Measurements from ENCODE around the gene FHIT. TPM values are rescaled to one million over a fixed set of nuclear protein-coding genes. Genes with fewer than 3 reads are reported as not detected.

Gene FHIT
- total RNA-seq, 4 donors from 2014 or later = 1.6 to 12.9 (median 7.8) TPM

- Histone ChIP-seq H3K36me3 (no peaks in the 10 kb centered on the region), H3K27me3 (no peaks in the 10 kb centered on the region), H3K4me1 (no peaks in the 10 kb centered on the region), H3K9me3 (no peaks in the 10 kb centered on the region), H3K27ac (no peak overlapping the region), H3K4me3 (no peak overlapping the region)
- no peak for DNase-seq (ENCODE audit: low spot score in 2 of 2)
- no peak for TF ChIP-seq EP300 (IDR thresholded peaks at IDR 0.05)
- no peak for TF ChIP-seq POLR2A (IDR thresholded peaks at IDR 0.05)
- TF ChIP-seq CTCF (IDR thresholded peaks at IDR 0.05) = no peak
- WGBS, 2 donors = 86 to 89% methylated on average over 2 of the region's 2 CpGs
Measured at GRCh38 chr3:59726279-59726678, 1525.0 kb downstream of the FHIT start.

- no peak overlapping the region for H3K27ac ChIP-seq
- no peaks in the 10 kb centered on the region for H3K27me3 ChIP-seq
- no peaks in the 10 kb centered on the region for H3K36me3 ChIP-seq
- no peak for DNase-seq (ENCODE audit: low spot score in 2 of 2)
- H3K4me3 ChIP-seq = no peak overlapping the region
- TF ChIP-seq CTCF (IDR thresholded peaks at IDR 0.05) (no peak), EP300 (IDR thresholded peaks at IDR 0.05) (no peak), POLR2A (IDR thresholded peaks at IDR 0.05) (no peak)
- H3K4me1 ChIP-seq = no peaks in the 10 kb centered on the region
- WGBS, 2 donors = 31 to 62% methylated on average over 1 of the region's 1 CpG
- H3K9me3 ChIP-seq = no peaks in the 10 kb centered on the region
Measured at GRCh38 chr3:59717679-59718205, 1533.5 kb downstream of the FHIT start.

GRCh38 chr3:59714066-59714465 is 1537.2 kb downstream of the FHIT start:
- no peak for DNase-seq (ENCODE audit: low spot score in 2 of 2)
- H3K27ac ChIP-seq = no peak overlapping the region
- H3K4me1 ChIP-seq = no peaks in the 10 kb centered on the region
- H3K27me3 ChIP-seq = no peaks in the 10 kb centered on the region
- TF ChIP-seq POLR2A (IDR thresholded peaks at IDR 0.05) (no peak), CTCF (IDR thresholded peaks at IDR 0.05) (no peak), EP300 (IDR thresholded peaks at IDR 0.05) (no peak)
- no peaks in the 10 kb centered on the region for H3K9me3 ChIP-seq
- WGBS, 2 donors = 85 to 94% methylated on average over 1 of the region's 1 CpG
- no peaks in the 10 kb centered on the region for H3K36me3 ChIP-seq
- H3K4me3 ChIP-seq = no peak overlapping the region

- Histone ChIP-seq H3K27ac (no peak overlapping the region), H3K9me3 (no peaks in the 10 kb centered on the region), H3K4me1 (no peaks in the 10 kb centered on the region), H3K36me3 (no peaks in the 10 kb centered on the region), H3K27me3 (no peaks in the 10 kb centered on the region), H3K4me3 (no peak overlapping the region)
- TF ChIP-seq POLR2A (IDR thresholded peaks at IDR 0.05) (no peak), CTCF (IDR thresholded peaks at IDR 0.05) (no peak), EP300 (IDR thresholded peaks at IDR 0.05) (no peak)
- DNase-seq (ENCODE audit: low spot score in 2 of 2) = no peak
- 91 to 93% methylated on average over 1 of the region's 1 CpG for WGBS, 2 donors
Measured at GRCh38 chr3:59710554-59710953, 1540.7 kb downstream of the FHIT start.

GRCh38 chr3:59709702-59710553 is 1541.3 kb downstream of the FHIT start:
- 63 to 74% methylated on average over 5 of the region's 5 CpGs for WGBS, 2 donors
- peak; percentile 37 to 38 for DNase-seq (ENCODE audit: low spot score in 2 of 2)
- H3K9me3 ChIP-seq = no peaks in the 10 kb centered on the region
- no peaks in the 10 kb centered on the region for H3K4me1 ChIP-seq
- no peak for TF ChIP-seq CTCF (IDR thresholded peaks at IDR 0.05)
- peak in 1 of 2 donors; percentile 51 for TF ChIP-seq EP300 (IDR thresholded peaks at IDR 0.05)
- H3K27me3 ChIP-seq = no peaks in the 10 kb centered on the region
- H3K36me3 ChIP-seq = no peaks in the 10 kb centered on the region
- no peak overlapping the region for H3K4me3 ChIP-seq
- no peak overlapping the region for H3K27ac ChIP-seq
